HG03135 (cell line): Measurements from ENCODE around the gene ABCA7.

ENCODE experiments used
- ATAC-seq: cut with Tn5 transposase; IDR thresholded peaks from one replicate; pipeline ENCODE4 v1.9.1; 2021; ENCODE audit warnings: mild to moderate bottlenecking, moderate library complexity; ENCODE audit not compliant: unreplicated experiment

ABCA7 gene

GRCh38 chr19:1070931-1071791, 31.3 kb downstream of the ABCA7 start:
- ATAC-seq, result no peak

GRCh38 chr19:1072371-1073015, 32.6 kb downstream of the ABCA7 start:
- ATAC-seq, result no peak

- ATAC-seq, result no peak
Observed at GRCh38 chr19:1073063-1073955, 33.4 kb downstream of the ABCA7 start.

GRCh38 chr19:1073956-1074517, 34.1 kb downstream of the ABCA7 start:
- no peak for ATAC-seq

- ATAC-seq, result peak; percentile 34
Observed at GRCh38 chr19:1074544-1075283, 34.8 kb downstream of the ABCA7 start.

- ATAC-seq, result no peak
Observed at GRCh38 chr19:1076046-1076386, 36.1 kb downstream of the ABCA7 start.

- peak; percentile 57 for ATAC-seq
Observed at GRCh38 chr19:1076951-1077350, 37.0 kb downstream of the ABCA7 start.

- no peak for ATAC-seq
Observed at GRCh38 chr19:1079566-1080111, 39.7 kb downstream of the ABCA7 start.

GRCh38 chr19:1080360-1081161, 40.7 kb downstream of the ABCA7 start:
- ATAC-seq, result no peak

- ATAC-seq, result no peak
Observed at GRCh38 chr19:1081301-1082164, 41.6 kb downstream of the ABCA7 start.

GRCh38 chr19:1082165-1082927, 42.4 kb downstream of the ABCA7 start:
- ATAC-seq, result no peak

- no peak for ATAC-seq
Observed at GRCh38 chr19:1082928-1083816, 43.3 kb downstream of the ABCA7 start.

- no peak for ATAC-seq
Observed at GRCh38 chr19:1084024-1084868, 44.3 kb downstream of the ABCA7 start.

GRCh38 chr19:1085053-1085658, 45.2 kb downstream of the ABCA7 start:
- ATAC-seq, result no peak

GRCh38 chr19:1085676-1086442, 46.0 kb downstream of the ABCA7 start:
- no peak for ATAC-seq
